Subcutaneous abdominal adipose tissue (tissue), 5 donors: ENCODE measurements around the gene TMEM215.
"Not testable (repeated sequence)": the region's sequence is repeated elsewhere in the genome, so short reads cannot be mapped to it uniquely, and the experiment has no call there.

ENCODE experiments used
- H3K27ac ChIP-seq: one replicate; pipeline ENCODE4 v1.7.0; 2013; ENCODE audit warnings: low read depth, mild to moderate bottlenecking, inconsistent platforms, low read length, moderate library complexity
- H3K27me3 ChIP-seq, 5 donors: one replicate each; pipeline ENCODE4 v1.7.0; 2013; ENCODE audit warnings: low read length in 5 of 5, inconsistent platforms in 1 of 5; ENCODE audit not compliant: control insufficient read depth in 5 of 5, insufficient read depth in 4 of 5
- H3K36me3 ChIP-seq, 5 donors: one replicate each; pipeline ENCODE4 v1.7.0; 2013; ENCODE audit warnings: low read length in 5 of 5; ENCODE audit not compliant: control insufficient read depth in 5 of 5, insufficient read depth in 5 of 5
- H3K4me1 ChIP-seq, 5 donors: one replicate each; pipeline ENCODE4 v1.7.0; 2013; ENCODE audit warnings: low read length in 5 of 5, mild to moderate bottlenecking in 3 of 5, moderate library complexity in 1 of 5; ENCODE audit not compliant: control insufficient read depth in 5 of 5, insufficient read depth in 5 of 5
- H3K4me3 ChIP-seq, 5 donors: one replicate each; pipeline ENCODE4 v1.7.0; 2013; ENCODE audit warnings: low read length in 5 of 5, low read depth in 1 of 5
- H3K9ac ChIP-seq, 5 donors: one replicate each; pipeline ENCODE4 v1.7.0; 2013; ENCODE audit warnings: low read length in 5 of 5, mild to moderate bottlenecking in 4 of 5, moderate library complexity in 3 of 5
- H3K9me3 ChIP-seq, 5 donors: one replicate each; pipeline ENCODE4 v1.7.0; 2013; ENCODE audit warnings: low read length in 5 of 5; ENCODE audit not compliant: control insufficient read depth in 5 of 5
- donor health status: healthy.
- donor health status: healthy.
- donor health status: healthy.
- donor health status: healthy.
- donor health status: healthy.

Gene TMEM215

DNA sequence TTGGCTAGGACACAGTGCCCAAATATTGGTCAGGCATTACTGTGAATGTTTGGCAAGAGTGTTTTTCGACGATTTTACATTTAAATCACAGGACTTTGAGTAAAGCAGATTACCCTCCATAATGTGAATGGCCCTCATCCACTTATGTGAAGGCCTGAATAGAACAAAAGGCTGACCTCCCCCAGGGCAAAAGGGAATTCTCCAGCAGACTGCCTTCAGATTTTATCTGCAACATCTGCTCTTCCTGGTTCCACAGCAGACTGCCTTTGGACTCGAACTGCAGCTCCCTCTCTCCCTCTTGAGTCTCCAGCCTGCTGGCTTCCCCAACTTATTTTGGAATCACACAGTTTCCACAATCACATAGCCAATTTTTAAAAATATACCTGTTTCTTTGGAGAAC, 7.1 kb upstream of the TMEM215 start:
- H3K4me3 ChIP-seq: no peak overlapping the region
- H3K9ac ChIP-seq: no peak overlapping the region
- peaks cover 0 to 8% (median 3%) of the 10 kb centered on the region in 5 donors for H3K27me3 ChIP-seq
- no peaks in the 10 kb centered on the region for H3K36me3 ChIP-seq
- no peaks in the 10 kb centered on the region for H3K4me1 ChIP-seq
- H3K27ac ChIP-seq: no peak overlapping the region
- H3K9me3 ChIP-seq: peaks cover 4 to 15% (median 11%) of the 10 kb centered on the region in 5 donors

- Histone ChIP-seq H3K9ac (no peak overlapping the region), H3K27me3 (peaks cover 29 to 44% (median 32%) of the 10 kb centered on the region in 5 donors), H3K4me3 (no peak overlapping the region), H3K36me3 (no peaks in the 10 kb centered on the region), H3K4me1 (peaks cover 0 to 11% (median 9%) of the 10 kb centered on the region in 5 donors), H3K9me3 (peaks cover 0 to 3% (median 0%) of the 10 kb centered on the region in 5 donors), H3K27ac (no peak overlapping the region)
These were observed 718 bp upstream of the TMEM215 start for GRCh38 chr9:32782476-32783167.

GRCh38 chr9:32787816-32788215, 4.5 kb downstream of the TMEM215 start:
- H3K27me3 ChIP-seq: peaks cover 14 to 22% (median 20%) of the 10 kb centered on the region in 5 donors
- no peak overlapping the region for H3K4me3 ChIP-seq
- H3K4me1 ChIP-seq: peaks cover 0 to 8% (median 7%) of the 10 kb centered on the region in 5 donors
- H3K9me3 ChIP-seq: peaks cover 0 to 3% (median 0%) of the 10 kb centered on the region in 5 donors
- H3K9ac ChIP-seq: no peak overlapping the region
- H3K27ac ChIP-seq: no peak overlapping the region
- no peaks in the 10 kb centered on the region for H3K36me3 ChIP-seq

DNA sequence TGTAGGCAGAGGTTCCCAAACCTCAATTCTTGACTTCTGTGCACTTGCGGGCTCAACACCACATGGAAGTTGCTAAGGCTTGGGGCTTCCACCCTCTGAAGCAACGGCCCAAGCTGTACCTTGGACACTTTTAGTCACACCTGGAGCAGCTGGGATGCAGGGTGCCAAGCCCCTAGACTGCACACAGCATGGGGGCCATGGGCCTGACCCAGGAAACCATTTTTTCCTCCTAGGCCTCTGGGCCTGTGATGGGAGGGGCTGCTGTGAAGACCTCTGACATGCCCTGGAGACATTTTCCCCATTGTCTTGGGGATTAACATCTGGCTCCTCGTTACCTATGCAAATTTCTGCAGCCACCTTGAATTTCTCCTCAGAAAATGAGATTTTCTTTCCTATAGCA, 12.7 kb downstream of the TMEM215 start:
- not testable (repeated sequence) for H3K36me3 ChIP-seq, H3K27me3 ChIP-seq

DNA sequence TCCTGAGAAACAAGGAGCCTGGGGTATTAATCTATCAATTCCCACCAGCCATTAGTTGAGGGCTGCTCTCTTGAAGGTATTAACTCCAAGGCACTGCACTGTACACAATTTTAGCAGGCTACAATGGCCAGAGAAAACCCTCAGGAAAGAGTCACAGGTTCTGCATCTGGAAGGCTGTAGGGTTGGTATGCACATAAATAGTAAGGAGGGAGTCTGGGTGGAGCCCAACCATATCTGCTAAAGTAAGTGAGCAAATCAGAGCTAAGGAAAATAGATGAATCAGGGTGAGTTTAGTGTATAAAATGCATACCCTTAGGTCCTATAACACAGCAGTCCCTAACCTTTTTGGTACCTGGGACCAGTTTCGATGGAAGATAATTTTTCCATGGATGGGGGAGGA, 18.2 kb downstream of the TMEM215 start:
- no peak overlapping the region for H3K9ac ChIP-seq
- no peaks in the 10 kb centered on the region for H3K36me3 ChIP-seq
- H3K27me3 ChIP-seq: no peaks in the 10 kb centered on the region
- no peaks in the 10 kb centered on the region for H3K4me1 ChIP-seq
- H3K4me3 ChIP-seq: no peak overlapping the region
- H3K9me3 ChIP-seq: peaks cover 0 to 20% (median 9%) of the 10 kb centered on the region in 5 donors
- H3K27ac ChIP-seq: no peak overlapping the region

More for the DNA sequence above, 12.7 kb downstream of the TMEM215 start:
- H3K4me1 ChIP-seq, H3K4me3 ChIP-seq, H3K27ac ChIP-seq, H3K9ac ChIP-seq: not testable (repeated sequence)
- H3K9me3 ChIP-seq: peaks cover 0 to 16% (median 10%) of the 10 kb centered on the region in 5 donors

DNA sequence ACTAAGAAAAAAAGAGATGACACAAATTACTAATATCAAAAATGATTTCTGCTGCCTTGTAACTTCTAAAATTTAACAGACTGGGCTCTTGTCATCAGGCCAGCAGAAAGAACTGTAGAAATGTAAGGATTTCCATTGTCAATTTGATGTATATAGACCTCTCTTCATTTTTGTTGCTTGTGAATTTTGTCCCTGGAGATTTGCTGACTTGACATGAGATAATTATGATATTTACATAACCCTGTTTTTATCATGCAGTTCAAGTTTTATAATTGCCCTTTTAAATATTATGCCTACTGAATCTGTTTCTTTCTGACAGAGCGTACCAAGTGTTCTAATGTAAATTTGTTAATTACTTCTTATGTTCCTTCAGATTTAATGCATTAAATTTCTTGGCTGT, 23.9 kb downstream of the TMEM215 start:
- Histone ChIP-seq H3K36me3 (no peaks in the 10 kb centered on the region), H3K27ac (no peak overlapping the region), H3K9ac (no peak overlapping the region), H3K4me1 (no peaks in the 10 kb centered on the region), H3K9me3 (peaks cover 0 to 36% (median 14%) of the 10 kb centered on the region in 5 donors), H3K27me3 (no peaks in the 10 kb centered on the region), H3K4me3 (no peak overlapping the region)

GRCh38 chr9:32811246-32811645, 27.9 kb downstream of the TMEM215 start:
- peaks cover 0 to 25% (median 6%) of the 10 kb centered on the region in 5 donors for H3K9me3 ChIP-seq
- no peaks in the 10 kb centered on the region for H3K27me3 ChIP-seq
- H3K36me3 ChIP-seq: no peaks in the 10 kb centered on the region
- no peak overlapping the region for H3K4me3 ChIP-seq
- H3K27ac ChIP-seq: no peak overlapping the region
- no peak overlapping the region for H3K9ac ChIP-seq
- no peaks in the 10 kb centered on the region for H3K4me1 ChIP-seq

GRCh38 chr9:32820322-32820721, 37.0 kb downstream of the TMEM215 start:
- H3K4me3 ChIP-seq: no peak overlapping the region

GRCh38 chr9:32823101-32823500, 39.8 kb downstream of the TMEM215 start:
- Histone ChIP-seq H3K4me3 (no peak overlapping the region), H3K9ac (no peak overlapping the region), H3K27me3 (peaks cover 0 to 2% (median 0%) of the 10 kb centered on the region in 5 donors), H3K36me3 (no peaks in the 10 kb centered on the region), H3K4me1 (no peaks in the 10 kb centered on the region), H3K9me3 (no peaks in the 10 kb centered on the region), H3K27ac (no peak overlapping the region)

More at GRCh38 chr9:32820322-32820721, 37.0 kb downstream of the TMEM215 start:
- H3K4me1 ChIP-seq: no peaks in the 10 kb centered on the region
- peaks cover 0 to 4% (median 2%) of the 10 kb centered on the region in 5 donors for H3K27me3 ChIP-seq
- H3K9ac ChIP-seq: no peak overlapping the region
- no peaks in the 10 kb centered on the region for H3K36me3 ChIP-seq
- no peaks in the 10 kb centered on the region for H3K9me3 ChIP-seq
- no peak overlapping the region for H3K27ac ChIP-seq

DNA sequence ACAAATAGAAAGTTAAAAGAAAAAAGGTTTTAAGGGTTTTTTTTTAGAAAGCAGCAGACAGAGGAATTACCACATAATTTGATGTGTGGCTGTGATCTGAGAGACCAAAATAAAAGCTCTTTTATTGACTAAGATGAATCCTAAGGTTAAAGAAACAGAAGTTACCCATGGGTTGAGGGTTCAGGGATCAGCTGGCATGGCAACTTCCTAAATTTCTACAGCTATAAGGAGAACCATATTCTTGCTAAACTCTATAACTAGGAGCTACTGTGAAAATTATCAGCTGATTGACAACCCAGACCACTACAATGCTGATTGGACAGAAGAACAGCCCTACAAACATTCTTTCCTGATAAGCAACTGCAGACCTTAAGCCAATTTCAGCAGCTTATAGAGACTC, 40.2 kb downstream of the TMEM215 start:
- H3K27ac ChIP-seq: no peak overlapping the region
- peaks cover 0 to 2% (median 0%) of the 10 kb centered on the region in 5 donors for H3K27me3 ChIP-seq
- no peaks in the 10 kb centered on the region for H3K4me1 ChIP-seq
- no peaks in the 10 kb centered on the region for H3K36me3 ChIP-seq
- no peak overlapping the region for H3K9ac ChIP-seq
- no peaks in the 10 kb centered on the region for H3K9me3 ChIP-seq
- no peak overlapping the region for H3K4me3 ChIP-seq
